Chondrocyte (in vitro differentiated cells): Measurements from ENCODE around the gene FTO. TPM values are rescaled to one million over a fixed set of nuclear protein-coding genes. Genes with fewer than 3 reads are reported as not detected.

ENCODE experiments used
- DNase-seq: peaks from one replicate; pipeline ENCODE4 v3.0.0; 2021; ENCODE audit warnings: mixed read lengths, low spot score
- H3K27ac Mint-ChIP-seq: one replicate; pipeline ENCODE4 v1.8.0; 2021; ENCODE audit warnings: mild to moderate bottlenecking, moderate library complexity, mixed read lengths; ENCODE audit not compliant: unreplicated experiment
- H3K27me3 Mint-ChIP-seq: 2 replicates; pipeline ENCODE4 v1.8.0; 2021; ENCODE audit warnings: low read depth, mixed read lengths
- H3K36me3 Mint-ChIP-seq: 2 replicates; pipeline ENCODE4 v1.8.0; 2021; ENCODE audit warnings: low read depth, mixed read lengths
- H3K4me1 Mint-ChIP-seq: 2 replicates; pipeline ENCODE4 v1.8.0; 2021; ENCODE audit warnings: low read depth, mild to moderate bottlenecking, mixed read lengths
- H3K4me3 Mint-ChIP-seq: one replicate; pipeline ENCODE4 v1.8.0; 2021; ENCODE audit warnings: mild to moderate bottlenecking, moderate library complexity, mixed read lengths; ENCODE audit not compliant: unreplicated experiment
- H3K9me3 Mint-ChIP-seq: 2 replicates; pipeline ENCODE4 v1.8.0; 2021; ENCODE audit warnings: low read depth, mixed read lengths
- CTCF ChIP-seq: fragments of 200-600 bp; sonication (generic); IDR thresholded peaks from 2 replicates; pipeline ENCODE4 v1.5.0; 2021; ENCODE audit warnings: antibody characterized with exemption, mild to moderate bottlenecking, moderate library complexity
- total RNA-seq: library from RNA; stranded (reverse); gene quantifications from 3 replicates; pipeline ENCODE4 v1.2.1, GENCODE V29; 2021

Gene FTO
- total RNA-seq, 1 donor from 2014 or later = 85.7 TPM

- H3K4me1 Mint-ChIP-seq = peaks cover under 1% of the 10 kb centered on the region
- no peak overlapping the region for H3K4me3 Mint-ChIP-seq
- no peak overlapping the region for H3K27ac Mint-ChIP-seq
- H3K36me3 Mint-ChIP-seq = peaks cover 2% of the 10 kb centered on the region
- TF ChIP-seq CTCF = no peak
- DNase-seq = no peak
- H3K27me3 Mint-ChIP-seq = no peaks in the 10 kb centered on the region
- H3K9me3 Mint-ChIP-seq = no peaks in the 10 kb centered on the region
Measured at GRCh38 chr16:53958341-53958880, 254.5 kb downstream of the FTO start.

GRCh38 chr16:53960050-53960812 lies 256.3 kb downstream of the FTO start:
- Mint-ChIP-seq H3K9me3 (no peaks in the 10 kb centered on the region), H3K27ac (no peak overlapping the region), H3K4me1 (no peaks in the 10 kb centered on the region), H3K27me3 (no peaks in the 10 kb centered on the region), H3K4me3 (no peak overlapping the region), H3K36me3 (peaks cover 2% of the 10 kb centered on the region)
- TF ChIP-seq CTCF = no peak
- DNase-seq = no peak

- no peaks in the 10 kb centered on the region for H3K27me3 Mint-ChIP-seq
- H3K9me3 Mint-ChIP-seq = no peaks in the 10 kb centered on the region
- peaks cover 2% of the 10 kb centered on the region for H3K36me3 Mint-ChIP-seq
- H3K4me1 Mint-ChIP-seq = no peaks in the 10 kb centered on the region
- no peak overlapping the region for H3K27ac Mint-ChIP-seq
- no peak for DNase-seq
- TF ChIP-seq CTCF = no peak
- H3K4me3 Mint-ChIP-seq = no peak overlapping the region
Measured at GRCh38 chr16:53960954-53961616, 257.1 kb downstream of the FTO start.

GRCh38 chr16:53962041-53962440 lies 258.1 kb downstream of the FTO start:
- no peaks in the 10 kb centered on the region for H3K4me1 Mint-ChIP-seq
- H3K36me3 Mint-ChIP-seq = no peaks in the 10 kb centered on the region
- TF ChIP-seq CTCF = no peak
- no peak overlapping the region for H3K4me3 Mint-ChIP-seq
- no peaks in the 10 kb centered on the region for H3K9me3 Mint-ChIP-seq
- DNase-seq = no peak
- no peak overlapping the region for H3K27ac Mint-ChIP-seq
- no peaks in the 10 kb centered on the region for H3K27me3 Mint-ChIP-seq

GRCh38 chr16:53964145-53964790 lies 260.3 kb downstream of the FTO start:
- peaks cover 12% of the 10 kb centered on the region for H3K4me1 Mint-ChIP-seq
- H3K9me3 Mint-ChIP-seq = no peaks in the 10 kb centered on the region
- H3K4me3 Mint-ChIP-seq = no peak overlapping the region
- no peaks in the 10 kb centered on the region for H3K36me3 Mint-ChIP-seq
- no peak for TF ChIP-seq CTCF
- no peak for DNase-seq
- no peaks in the 10 kb centered on the region for H3K27me3 Mint-ChIP-seq
- H3K27ac Mint-ChIP-seq = no peak overlapping the region
